Kidney tubule cell (primary cell): Measurements from ENCODE around the gene CD164L2.
"Not testable (repeated sequence)": the region's sequence is repeated elsewhere in the genome, so short reads cannot be mapped to it uniquely, and the experiment has no call there.

Experiments used
- DNase-seq: peaks from one replicate; pipeline ENCODE4 v3.0.0-alpha.2; 2018; ENCODE audit warnings: low spot score

CD164L2 gene

DNA sequence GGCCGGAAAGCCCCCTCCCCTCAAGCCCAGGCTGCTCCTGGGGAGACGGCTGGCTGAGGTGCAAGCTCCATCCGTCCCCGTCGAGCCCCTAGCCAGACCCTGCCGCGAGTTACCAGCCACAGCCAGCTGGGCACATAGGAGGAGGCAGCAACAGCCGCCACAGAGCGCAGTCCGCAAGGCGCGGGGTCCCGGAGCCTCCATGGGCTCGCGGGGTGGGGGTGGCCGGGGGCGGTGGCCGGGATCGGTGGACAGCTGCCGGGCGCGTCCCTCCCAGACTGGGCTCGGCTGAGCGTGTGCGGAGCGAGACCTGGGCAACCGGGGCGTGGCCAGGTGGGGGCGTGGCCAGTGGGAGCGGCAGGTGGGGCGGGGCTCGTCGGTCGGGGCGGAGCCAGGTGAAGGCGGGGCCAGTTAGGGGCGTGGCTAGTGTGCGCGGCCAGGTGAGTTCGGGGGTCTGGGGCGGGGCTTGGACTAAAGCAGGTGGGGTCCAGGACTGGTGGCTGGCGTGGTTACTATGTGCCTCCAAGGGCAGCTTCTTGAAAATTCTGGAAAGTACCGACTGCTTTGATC lies at the start of gene CD164L2:
TSS of gene CD164L2 (minus strand) at position 295 of the 567 bp plus-strand sequence. CDS start at position 201, 94 bp downstream.
- peak; percentile 42 for DNase-seq

DNA sequence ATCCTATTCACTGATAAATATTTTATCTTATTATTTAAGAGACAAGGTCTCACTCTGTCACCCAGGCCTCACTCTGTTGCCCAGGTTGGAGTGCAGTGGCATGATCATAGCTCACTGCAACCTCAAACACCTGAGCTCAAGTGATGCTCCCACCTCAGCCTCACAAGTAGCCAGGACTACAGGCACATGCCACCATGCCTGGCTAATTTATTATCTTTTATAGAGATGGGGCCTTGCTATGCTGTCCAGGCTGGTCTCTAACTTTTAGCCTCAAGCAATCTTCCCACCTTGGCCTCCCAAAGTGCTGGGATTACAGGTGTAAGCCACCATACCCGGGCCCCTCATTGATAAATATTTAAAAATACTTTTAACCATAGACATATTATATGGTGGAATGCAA lies 49.6 kb upstream of the CD164L2 start:
- DNase-seq, result not testable (repeated sequence)

DNA sequence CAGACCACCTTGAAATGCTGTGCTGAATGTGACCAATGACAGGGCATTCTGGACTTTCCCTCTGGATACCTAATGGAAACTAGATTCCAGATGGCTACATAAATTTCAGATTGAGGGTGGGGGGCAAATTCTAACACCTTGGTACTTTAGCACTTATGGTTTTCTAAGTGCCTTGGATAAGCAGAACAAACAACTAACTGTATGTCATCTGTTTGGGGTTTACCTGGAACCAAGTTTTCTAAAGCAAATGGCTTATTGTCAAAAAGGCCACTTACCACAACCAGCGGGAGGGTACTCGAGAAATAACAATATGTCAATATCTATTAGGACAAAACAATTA lies 48.4 kb upstream of the CD164L2 start:
- DNase-seq, result no peak

DNA sequence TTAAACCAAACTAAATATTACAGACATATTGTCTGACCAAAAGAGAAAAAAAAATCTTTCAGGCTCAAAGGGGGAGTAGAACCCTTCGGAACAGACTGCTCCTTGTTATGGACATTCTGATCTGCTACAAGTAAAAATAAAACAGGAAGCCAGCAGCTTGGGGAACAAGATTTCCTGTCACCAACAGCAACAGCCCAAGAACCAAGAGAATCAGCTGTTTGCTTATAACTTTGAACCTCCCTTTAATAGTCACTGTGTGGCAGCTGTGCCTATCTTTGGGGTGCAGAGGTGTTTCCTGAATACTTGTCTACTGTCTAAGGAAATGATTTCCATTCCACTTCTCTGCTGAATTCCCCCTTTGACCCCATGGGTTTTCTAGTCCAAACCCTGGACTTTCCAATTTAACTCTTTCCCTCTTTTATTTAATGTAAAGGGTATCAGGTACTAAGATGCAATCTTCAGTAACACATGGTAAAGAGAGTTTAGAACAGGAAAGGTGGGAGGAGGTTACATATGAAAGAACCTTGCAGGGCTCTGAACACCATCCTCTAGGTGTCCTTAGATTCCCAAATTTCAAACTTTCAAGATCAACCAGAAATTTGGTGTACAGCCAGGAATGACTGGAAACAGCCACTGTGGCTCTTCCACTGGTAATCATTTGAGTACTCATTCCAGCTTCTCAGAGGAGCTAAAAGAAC lies 47.9 kb upstream of the CD164L2 start:
- DNase-seq, result no peak

DNA sequence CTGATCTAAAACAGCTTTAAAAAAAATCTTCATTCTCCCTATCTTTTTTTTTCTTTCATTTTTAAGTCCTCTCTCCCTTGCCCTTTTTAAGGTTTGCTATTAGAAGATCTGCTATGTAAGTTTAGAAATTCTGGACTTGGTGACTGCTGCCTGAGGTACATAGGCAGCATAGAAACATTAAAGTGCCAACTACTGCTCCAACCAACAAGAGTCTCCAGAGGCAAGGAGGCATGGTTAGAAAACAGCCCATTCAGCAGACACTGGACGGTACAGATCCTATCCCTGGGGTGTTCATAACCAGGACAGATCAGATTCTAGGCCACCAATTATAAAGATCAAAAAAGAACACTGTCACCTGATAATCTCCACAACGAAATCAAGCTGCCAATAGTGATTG lies 45.9 kb upstream of the CD164L2 start:
- no peak for DNase-seq

DNA sequence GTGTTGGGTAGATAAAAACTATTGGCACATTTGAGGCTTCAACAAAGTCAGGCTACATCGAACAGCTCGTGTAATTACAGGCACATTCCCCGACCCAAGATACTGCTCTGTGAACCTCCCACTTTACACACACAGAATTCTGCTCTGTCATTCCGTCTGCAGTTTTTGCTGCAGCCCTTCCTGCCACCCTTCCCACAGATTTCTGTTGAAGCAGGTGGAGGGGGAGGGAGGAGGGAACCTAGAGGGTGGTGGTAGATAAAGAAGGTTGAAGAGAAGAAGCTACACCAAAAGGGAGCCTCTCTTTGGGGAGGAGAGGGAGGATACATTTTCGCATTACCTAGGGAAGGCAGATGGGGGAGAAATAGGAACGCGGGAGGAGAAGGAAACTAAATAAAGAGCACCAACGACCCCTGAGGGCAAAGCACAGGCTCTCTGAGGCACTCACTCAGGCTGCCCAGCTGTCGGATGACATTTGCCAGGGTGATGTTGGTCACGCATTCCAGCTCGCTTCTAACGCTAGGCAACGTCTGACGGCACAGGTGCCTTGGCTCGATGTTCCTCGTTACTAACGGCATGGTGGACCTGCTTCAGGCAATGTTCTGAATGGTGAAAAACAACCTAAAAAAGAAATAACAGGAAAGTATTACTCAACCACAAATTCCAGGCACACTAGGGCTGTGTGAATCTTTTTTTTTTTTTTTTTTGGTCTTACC lies 45.3 kb upstream of the CD164L2 start:
- DNase-seq, result peak; percentile 35

DNA sequence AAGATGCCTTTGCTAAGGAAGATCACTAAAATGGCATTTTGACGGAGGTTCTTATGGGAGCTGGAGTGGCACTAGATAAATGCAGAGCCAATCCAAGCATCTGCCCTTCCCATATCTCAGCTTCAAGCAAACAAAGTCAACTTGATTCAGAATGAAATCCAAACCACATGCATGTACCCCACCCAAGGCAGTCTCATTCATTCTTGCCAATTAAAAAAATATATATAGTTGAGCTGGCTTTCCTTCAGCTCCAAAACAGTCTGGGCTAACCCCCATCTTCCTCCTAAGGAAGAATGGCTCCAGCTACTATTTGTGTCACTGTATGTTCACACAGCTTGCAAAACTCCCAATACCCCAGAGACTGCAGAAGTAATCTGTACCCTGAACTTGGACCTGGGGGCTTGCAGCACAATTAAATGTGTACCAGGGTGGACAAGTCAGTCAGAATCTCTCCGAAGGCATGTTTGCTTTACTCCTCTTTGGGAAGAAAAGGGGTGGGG lies 44.7 kb upstream of the CD164L2 start:
- DNase-seq, result no peak

DNA sequence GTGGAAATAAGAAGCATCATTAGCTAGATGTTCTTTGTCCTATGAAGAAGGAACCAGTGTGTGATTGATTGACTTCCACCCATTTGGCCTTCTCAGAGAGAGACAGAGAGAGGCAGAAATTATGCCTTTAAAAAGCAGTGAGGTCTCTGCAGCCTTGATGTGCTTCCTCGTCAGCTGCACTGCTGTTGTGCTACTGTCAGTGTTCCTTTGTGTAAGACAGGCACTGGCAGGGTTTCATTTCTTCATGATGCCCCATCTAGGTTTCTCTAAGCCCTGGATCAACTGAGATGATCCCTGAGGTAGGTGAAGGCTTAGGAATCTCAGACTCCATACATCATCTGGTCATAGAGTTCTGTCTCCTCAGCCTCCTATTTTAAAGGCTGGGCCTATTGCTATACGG lies 44.2 kb upstream of the CD164L2 start:
- no peak for DNase-seq

DNA sequence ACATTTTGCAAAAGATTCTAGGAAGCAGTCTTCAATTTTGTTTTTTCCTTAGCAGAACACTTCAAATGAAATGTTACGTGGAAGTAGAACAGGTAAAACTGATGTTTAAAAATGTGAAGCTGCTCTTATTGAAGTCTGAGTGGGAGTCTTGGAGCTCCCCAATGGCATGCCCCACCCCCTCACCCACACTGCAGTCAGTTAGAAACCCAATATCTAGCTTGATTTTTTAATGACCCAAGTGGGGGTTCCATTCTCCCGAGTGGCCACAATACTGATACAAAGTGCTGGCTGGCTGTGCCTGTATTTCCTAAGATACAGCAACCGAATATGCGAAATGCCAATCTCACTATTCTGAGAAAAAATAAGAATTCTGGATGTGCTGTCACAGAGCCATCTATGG lies 40.6 kb upstream of the CD164L2 start:
- DNase-seq, result no peak

DNA sequence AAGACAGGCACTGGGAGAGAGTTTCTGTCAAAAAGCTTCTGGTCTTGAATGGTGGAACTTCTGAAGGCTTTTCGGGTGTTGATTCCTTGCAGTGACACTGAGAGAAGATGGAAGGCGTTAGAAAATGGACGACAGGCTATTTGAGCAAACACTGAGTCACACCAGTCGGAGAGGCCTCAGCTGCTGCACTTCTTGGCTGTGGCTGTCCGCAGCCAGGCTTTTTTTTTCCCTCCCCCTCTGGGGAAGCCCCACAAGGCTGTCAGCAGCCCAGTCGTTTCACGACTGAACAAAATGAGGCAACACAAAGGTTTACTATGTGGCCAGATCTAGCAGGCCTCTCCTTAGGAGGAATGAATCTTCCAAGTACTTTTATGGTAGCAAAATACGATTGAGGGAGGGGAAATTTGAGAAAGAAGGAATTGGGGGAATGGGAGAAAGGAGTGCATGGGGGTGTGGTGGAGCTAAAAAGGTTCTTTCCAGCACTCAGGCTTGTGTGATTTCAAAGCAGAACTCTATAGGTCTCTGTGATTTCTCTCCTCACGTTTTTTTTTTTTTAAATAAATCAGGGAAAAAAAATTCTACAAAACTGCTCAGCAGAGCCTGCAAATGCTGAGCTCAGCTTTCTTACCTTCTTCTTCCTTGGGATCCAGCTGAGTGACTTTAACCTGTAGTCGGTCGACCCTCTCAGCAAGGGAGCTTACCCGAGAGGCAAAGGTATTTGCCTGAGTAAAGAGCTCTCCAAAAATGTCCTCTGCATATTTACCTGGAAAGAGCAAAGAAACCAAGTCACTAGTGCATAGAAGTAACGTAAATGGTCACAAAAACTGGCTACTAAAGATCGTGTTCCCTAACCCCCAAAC lies 35.4 kb upstream of the CD164L2 start:
- peak; percentile 91 for DNase-seq

DNA sequence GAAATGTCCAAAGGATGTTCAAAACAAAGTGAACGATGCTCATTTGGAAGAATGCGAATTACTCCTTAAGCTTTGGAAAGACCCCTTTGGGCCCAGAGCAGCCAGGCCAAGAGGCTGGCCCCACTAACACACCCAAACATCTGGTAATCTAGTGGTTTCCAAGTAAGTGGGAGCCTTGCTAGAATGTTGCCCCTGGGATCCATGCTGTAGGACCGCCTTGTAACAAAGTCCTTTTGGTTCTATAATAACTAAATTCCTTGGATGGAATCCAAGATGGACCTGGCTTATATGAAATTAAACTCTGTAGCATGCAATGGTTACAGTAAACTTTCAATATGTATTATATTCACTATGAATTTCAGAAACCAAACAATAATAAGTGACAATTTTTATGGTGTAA lies 34.6 kb upstream of the CD164L2 start:
- DNase-seq, result no peak

DNA sequence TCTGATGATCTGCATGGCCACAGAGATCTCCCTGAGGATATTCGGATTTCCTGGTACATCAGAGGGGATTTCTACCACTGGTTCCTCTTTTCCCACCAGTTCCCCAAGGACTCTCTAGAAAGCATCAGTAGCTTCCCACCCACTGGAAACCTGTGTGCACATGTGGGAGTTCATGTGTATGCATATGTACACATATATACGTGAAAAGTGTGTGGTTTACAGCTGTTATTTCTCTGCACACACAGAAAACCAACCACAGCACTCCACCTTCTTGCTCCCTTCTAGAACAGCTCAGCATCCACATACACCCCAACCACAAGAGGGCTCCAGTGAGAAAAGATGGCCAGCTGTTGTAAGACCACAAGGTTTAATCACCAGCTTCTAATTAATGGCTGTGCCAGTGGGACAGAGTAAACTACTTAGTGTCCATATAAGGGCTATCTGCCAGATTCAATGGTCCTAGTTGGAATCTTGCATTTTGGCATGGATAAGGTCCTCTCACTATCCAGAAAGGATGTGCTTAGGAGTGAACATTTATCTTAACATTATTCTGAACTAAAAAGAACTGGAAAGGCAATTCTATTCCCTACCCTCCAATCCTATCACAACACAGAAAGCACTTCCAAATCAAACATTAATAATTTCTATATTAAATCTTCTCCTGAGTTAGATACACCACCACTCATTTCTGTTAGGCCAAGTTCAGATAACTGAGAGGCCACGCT lies 33.4 kb upstream of the CD164L2 start:
- DNase-seq, result peak; percentile 69

DNA sequence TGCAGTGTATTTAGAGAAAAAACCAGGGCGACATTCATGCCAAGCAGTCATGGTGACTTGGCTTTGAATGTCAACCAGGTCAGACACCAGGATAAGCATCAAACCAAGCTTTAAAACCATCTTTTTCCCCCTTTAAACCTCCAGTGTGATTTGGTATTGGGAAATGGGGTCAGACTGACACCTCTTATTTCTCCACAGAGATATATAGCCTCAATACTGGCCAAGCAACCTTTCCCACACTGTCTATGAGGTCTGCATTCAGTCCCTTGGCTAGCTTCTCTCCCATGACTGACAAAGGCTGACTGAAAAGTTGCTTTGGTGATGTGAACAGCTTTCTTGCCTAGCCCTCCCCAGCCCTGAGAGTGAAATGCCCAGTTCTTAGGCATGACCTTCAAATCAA lies 31.0 kb upstream of the CD164L2 start:
- no peak for DNase-seq

DNA sequence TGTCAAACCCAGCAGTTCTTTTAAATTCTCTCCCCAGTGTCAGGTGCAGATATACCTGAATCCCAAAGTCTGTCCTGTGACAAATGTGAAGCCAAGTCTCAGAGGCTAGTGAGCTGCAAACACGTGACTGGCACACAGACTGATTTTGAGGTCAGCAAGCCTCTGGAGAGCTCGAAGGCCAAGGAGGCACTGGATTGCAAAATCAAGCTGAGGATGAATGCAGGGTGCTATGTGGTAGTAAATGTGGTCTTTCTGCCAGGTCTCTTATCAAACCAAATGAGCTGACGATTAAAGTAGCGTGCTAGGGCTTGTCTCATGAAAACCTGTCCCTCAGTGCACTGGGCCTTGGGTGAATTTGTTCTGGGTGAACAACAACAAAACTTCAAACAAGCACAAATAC lies 29.9 kb upstream of the CD164L2 start:
- no peak for DNase-seq

DNA sequence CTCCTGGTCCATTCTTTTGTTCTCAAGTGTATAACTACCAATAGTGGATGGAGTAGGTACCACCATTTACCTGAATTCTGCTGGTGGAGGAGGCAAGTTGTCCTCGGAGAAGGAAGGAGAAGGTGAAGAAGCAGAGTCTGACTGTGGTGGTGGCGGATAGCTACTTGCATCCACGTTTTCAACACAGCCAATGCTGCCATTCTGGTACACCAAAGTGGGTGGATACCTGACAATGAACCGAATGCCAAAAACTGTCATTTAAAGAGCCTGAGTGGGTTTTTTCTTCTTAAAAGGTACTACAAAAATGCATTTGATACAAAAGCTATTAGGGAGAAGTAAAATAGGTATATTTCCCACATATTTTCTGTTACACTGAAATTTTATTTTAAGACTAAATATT lies 29.4 kb upstream of the CD164L2 start:
- no peak for DNase-seq

DNA sequence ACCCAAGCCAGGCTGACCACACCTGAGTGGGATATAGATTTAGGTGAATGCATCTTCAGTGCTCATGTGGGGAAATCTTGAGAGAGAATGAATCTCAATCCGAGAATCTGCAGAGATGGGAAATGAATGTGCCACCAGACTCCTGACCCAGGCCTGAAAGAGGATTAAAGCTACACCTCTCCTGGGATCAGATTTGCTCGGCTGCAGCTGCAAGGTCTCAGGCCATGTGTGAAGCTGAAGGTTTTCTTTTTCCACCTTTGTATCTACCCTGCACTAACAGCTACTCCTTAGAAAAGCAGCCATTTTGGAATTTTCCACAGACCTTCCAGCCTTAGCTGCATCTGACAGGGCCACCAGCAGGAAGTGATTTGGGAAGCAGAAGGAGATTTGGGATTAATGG lies 27.6 kb upstream of the CD164L2 start:
- no peak for DNase-seq

DNA sequence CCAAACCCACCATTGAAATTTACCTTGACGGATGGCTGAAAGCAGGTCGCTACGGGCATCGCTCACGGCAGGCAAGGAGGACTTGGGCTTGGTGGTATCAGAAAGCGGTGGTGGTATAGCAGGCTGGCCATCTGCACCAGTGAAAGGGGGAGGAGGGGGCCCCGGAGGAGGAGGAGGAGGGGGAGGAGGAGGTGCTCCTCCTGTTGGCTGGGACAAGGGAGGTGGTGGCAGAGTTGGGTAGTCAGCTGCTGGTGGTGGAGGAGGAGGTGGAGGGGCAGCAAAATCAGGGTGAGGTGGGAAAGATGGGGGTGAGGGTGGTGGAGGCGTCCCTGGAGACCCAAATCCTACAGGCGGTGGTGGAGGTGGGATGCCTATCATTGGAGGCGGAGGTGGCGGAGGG lies 26.5 kb upstream of the CD164L2 start:
- no peak for DNase-seq

DNA sequence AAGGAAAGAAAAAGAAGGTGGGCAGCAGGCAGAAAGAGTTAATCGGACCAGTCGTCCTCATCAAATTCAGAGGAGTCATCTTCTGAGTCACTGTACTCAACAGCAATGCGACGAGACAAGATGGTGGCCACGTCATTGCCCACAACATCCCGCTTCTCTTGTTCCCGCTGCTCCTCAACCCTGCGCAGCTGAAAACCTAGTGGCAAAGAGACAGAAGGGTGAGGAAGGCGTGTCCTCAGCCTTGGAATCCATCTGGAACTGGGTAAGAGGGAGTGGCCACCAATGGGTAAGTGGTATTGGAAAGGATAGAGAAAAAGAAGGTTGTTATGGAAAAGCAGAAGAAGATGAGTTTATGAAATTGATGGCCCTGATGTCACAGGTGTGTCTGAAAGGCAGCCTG lies 25.0 kb upstream of the CD164L2 start:
- no peak for DNase-seq

DNA sequence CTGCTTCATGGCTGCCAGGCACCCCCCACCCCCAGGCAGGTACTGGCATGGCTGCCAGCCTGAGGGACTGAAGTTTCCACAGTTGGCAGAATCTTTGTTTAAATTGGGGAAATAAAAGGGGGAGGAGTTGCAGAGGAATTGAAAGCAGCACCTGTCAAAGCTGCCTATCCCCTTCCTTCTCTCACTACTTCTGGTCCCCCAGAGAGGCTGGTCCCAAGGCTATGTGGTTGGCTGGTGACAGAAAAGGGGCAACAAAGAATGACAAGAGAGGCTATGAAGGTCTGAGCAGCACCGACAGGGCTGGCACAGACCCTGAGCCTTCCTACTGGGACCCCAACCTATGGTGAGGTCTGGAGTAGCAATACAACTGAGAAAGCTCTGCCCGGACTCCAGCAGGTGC lies 23.7 kb upstream of the CD164L2 start:
- DNase-seq, result not testable (repeated sequence)

DNA sequence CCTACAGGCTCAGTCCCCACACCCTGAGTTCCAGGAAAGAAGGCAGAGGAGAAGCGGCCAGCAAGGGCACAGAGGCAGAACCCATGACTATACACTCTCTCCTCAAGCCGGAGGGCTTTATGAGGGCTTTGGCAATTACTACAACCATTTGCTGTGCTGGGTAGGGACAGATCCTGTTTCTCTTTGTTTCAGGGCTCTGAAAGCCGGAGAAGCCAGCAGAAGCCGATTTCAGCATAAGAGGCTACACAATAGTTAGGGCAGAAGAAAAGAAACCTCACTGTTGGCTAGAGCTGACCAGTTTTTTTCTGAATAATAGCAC lies 23.2 kb upstream of the CD164L2 start:
- no peak for DNase-seq

DNA sequence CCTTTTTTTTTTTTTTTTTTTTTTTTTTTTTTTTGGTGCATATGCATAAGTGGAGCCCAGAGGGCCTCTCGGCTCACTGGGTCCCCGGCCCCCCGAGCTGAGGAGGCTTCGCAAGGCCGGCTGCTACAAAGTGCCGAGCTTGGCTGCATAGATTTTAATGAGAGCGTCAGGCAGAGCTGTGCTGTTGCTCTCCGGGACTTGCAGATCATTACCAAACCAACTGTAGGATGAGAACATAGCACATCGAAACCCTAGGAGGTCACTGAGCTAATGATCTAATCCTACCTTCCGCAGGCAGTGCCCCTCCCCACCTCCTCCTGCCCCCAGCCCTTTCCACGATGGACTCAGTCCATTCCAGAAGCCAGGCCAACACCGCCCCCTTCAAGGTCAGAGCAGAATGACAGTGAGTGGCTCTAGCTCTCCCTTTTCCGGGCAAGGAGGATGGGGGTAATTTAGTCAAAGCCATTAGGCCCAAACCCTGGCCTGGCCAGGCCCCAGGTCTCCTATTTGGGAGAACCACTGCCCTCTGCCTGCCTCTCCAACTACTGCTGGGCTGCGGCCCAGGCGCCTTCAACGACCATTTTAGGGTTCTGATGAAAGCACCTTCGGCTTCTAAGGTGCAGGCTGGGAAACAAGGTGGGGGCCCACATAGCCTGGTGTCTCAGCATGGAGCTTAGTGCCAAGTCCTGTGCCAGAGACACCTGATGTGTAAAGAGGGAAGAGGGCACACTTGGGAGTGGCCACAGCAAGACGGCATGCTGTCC lies 22.6 kb upstream of the CD164L2 start:
- not testable (repeated sequence) for DNase-seq
